ENCODE results near the gene TMEM253.

The TMEM253 gene

GRCh38 chr14:21113369-21113768 lies 12.5 kb downstream of the TMEM253 start:
- Histone ChIP-seq H3K27ac (ENCODE audit: low read length) (no peak overlapping the region), H3K27me3 (ENCODE audit: insufficient read depth, low read length) (no peaks in the 10 kb centered on the region), H3K4me1 (ENCODE audit: insufficient read depth, low read length) (no peaks in the 10 kb centered on the region)

GRCh38 chr14:21118933-21119332 lies 18.1 kb downstream of the TMEM253 start:
- H3K27me3 ChIP-seq (ENCODE audit: insufficient read depth, low read length), result no peaks in the 10 kb centered on the region
- H3K4me3 ChIP-seq (ENCODE audit: low read length), result no peak overlapping the region
- no peaks in the 10 kb centered on the region for H3K9me3 ChIP-seq (ENCODE audit: insufficient read depth, low read depth, low read length)
- H3K4me1 ChIP-seq (ENCODE audit: insufficient read depth, low read length), result no peaks in the 10 kb centered on the region
- H3K9ac ChIP-seq (ENCODE audit: low read depth, low read length), result no peak overlapping the region
- H3K27ac ChIP-seq (ENCODE audit: low read length), result no peak overlapping the region
- H3K36me3 ChIP-seq (ENCODE audit: insufficient read depth, low read depth, low read length), result no peaks in the 10 kb centered on the region

More at GRCh38 chr14:21113369-21113768, 12.5 kb downstream of the TMEM253 start:
- Histone ChIP-seq H3K36me3 (ENCODE audit: insufficient read depth, low read depth, low read length) (no peaks in the 10 kb centered on the region), H3K9ac (ENCODE audit: low read depth, low read length) (no peak overlapping the region), H3K4me3 (ENCODE audit: low read length) (no peak overlapping the region), H3K9me3 (ENCODE audit: insufficient read depth, low read depth, low read length) (no peaks in the 10 kb centered on the region)

GRCh38 chr14:21120686-21121085 lies 19.8 kb downstream of the TMEM253 start:
- H3K4me1 ChIP-seq (ENCODE audit: insufficient read depth, low read length), result no peaks in the 10 kb centered on the region
- no peaks in the 10 kb centered on the region for H3K9me3 ChIP-seq (ENCODE audit: insufficient read depth, low read depth, low read length)
- H3K4me3 ChIP-seq (ENCODE audit: low read length), result no peak overlapping the region
- H3K27me3 ChIP-seq (ENCODE audit: insufficient read depth, low read length), result no peaks in the 10 kb centered on the region
- no peak overlapping the region for H3K27ac ChIP-seq (ENCODE audit: low read length)
- H3K36me3 ChIP-seq (ENCODE audit: insufficient read depth, low read depth, low read length), result no peaks in the 10 kb centered on the region
- no peak overlapping the region for H3K9ac ChIP-seq (ENCODE audit: low read depth, low read length)

GRCh38 chr14:21121122-21121521 lies 20.3 kb downstream of the TMEM253 start:
- Histone ChIP-seq H3K27me3 (ENCODE audit: insufficient read depth, low read length) (no peaks in the 10 kb centered on the region), H3K4me1 (ENCODE audit: insufficient read depth, low read length) (no peaks in the 10 kb centered on the region), H3K36me3 (ENCODE audit: insufficient read depth, low read depth, low read length) (no peaks in the 10 kb centered on the region), H3K27ac (ENCODE audit: low read length) (no peak overlapping the region), H3K9ac (ENCODE audit: low read depth, low read length) (no peak overlapping the region), H3K4me3 (ENCODE audit: low read length) (no peak overlapping the region), H3K9me3 (ENCODE audit: insufficient read depth, low read depth, low read length) (no peaks in the 10 kb centered on the region)

GRCh38 chr14:21123429-21123828 lies 22.6 kb downstream of the TMEM253 start:
- Histone ChIP-seq H3K4me1 (ENCODE audit: insufficient read depth, low read length) (no peaks in the 10 kb centered on the region), H3K9me3 (ENCODE audit: insufficient read depth, low read depth, low read length) (no peaks in the 10 kb centered on the region), H3K4me3 (ENCODE audit: low read length) (no peak overlapping the region), H3K27ac (ENCODE audit: low read length) (no peak overlapping the region), H3K27me3 (ENCODE audit: insufficient read depth, low read length) (no peaks in the 10 kb centered on the region), H3K36me3 (ENCODE audit: insufficient read depth, low read depth, low read length) (no peaks in the 10 kb centered on the region), H3K9ac (ENCODE audit: low read depth, low read length) (no peak overlapping the region)

GRCh38 chr14:21133901-21134300 lies 33.0 kb downstream of the TMEM253 start:
- Histone ChIP-seq H3K36me3 (ENCODE audit: insufficient read depth, low read depth, low read length) (no peaks in the 10 kb centered on the region), H3K9me3 (ENCODE audit: insufficient read depth, low read depth, low read length) (no peaks in the 10 kb centered on the region), H3K9ac (ENCODE audit: low read depth, low read length) (no peak overlapping the region), H3K4me1 (ENCODE audit: insufficient read depth, low read length) (peaks cover 6% of the 10 kb centered on the region; the same call in 1 of the 2 replicates), H3K4me3 (ENCODE audit: low read length) (no peak overlapping the region; the same call in 1 of the 2 replicates), H3K27me3 (ENCODE audit: insufficient read depth, low read length) (no peaks in the 10 kb centered on the region), H3K27ac (ENCODE audit: low read length) (no peak overlapping the region)

- no peaks in the 10 kb centered on the region for H3K36me3 ChIP-seq (ENCODE audit: insufficient read depth, low read depth, low read length)
- no peak overlapping the region for H3K9ac ChIP-seq (ENCODE audit: low read depth, low read length)
- H3K27ac ChIP-seq (ENCODE audit: low read length), result no peak overlapping the region
- no peaks in the 10 kb centered on the region for H3K9me3 ChIP-seq (ENCODE audit: insufficient read depth, low read depth, low read length)
- H3K4me1 ChIP-seq (ENCODE audit: insufficient read depth, low read length), result peaks cover 6% of the 10 kb centered on the region; the same call in 1 of the 2 replicates
- no peak overlapping the region for H3K4me3 ChIP-seq (ENCODE audit: low read length)
- H3K27me3 ChIP-seq (ENCODE audit: insufficient read depth, low read length), result no peaks in the 10 kb centered on the region
Measured at GRCh38 chr14:21136024-21136423, 35.2 kb downstream of the TMEM253 start.

GRCh38 chr14:21142357-21142756 lies 41.5 kb downstream of the TMEM253 start:
- H3K9me3 ChIP-seq (ENCODE audit: insufficient read depth, low read depth, low read length), result no peaks in the 10 kb centered on the region; the same call in 1 of the 2 replicates
- H3K9ac ChIP-seq (ENCODE audit: low read depth, low read length), result no peak overlapping the region
- H3K36me3 ChIP-seq (ENCODE audit: insufficient read depth, low read depth, low read length), result no peaks in the 10 kb centered on the region
- no peaks in the 10 kb centered on the region for H3K27me3 ChIP-seq (ENCODE audit: insufficient read depth, low read length)
- no peak overlapping the region for H3K27ac ChIP-seq (ENCODE audit: low read length)
- H3K4me1 ChIP-seq (ENCODE audit: insufficient read depth, low read length), result no peaks in the 10 kb centered on the region
- H3K4me3 ChIP-seq (ENCODE audit: low read length), result no peak overlapping the region

GRCh38 chr14:21145437-21145836 lies 44.6 kb downstream of the TMEM253 start:
- Histone ChIP-seq H3K27me3 (ENCODE audit: insufficient read depth, low read length) (no peaks in the 10 kb centered on the region), H3K4me3 (ENCODE audit: low read length) (no peak overlapping the region), H3K4me1 (ENCODE audit: insufficient read depth, low read length) (no peaks in the 10 kb centered on the region), H3K9ac (ENCODE audit: low read depth, low read length) (no peak overlapping the region), H3K36me3 (ENCODE audit: insufficient read depth, low read depth, low read length) (no peaks in the 10 kb centered on the region), H3K27ac (ENCODE audit: low read length) (no peak overlapping the region), H3K9me3 (ENCODE audit: insufficient read depth, low read depth, low read length) (no peaks in the 10 kb centered on the region; the same call in 1 of the 2 replicates)

- Histone ChIP-seq H3K4me3 (ENCODE audit: low read length) (no peak overlapping the region), H3K9me3 (ENCODE audit: insufficient read depth, low read depth, low read length) (no peaks in the 10 kb centered on the region; the same call in 1 of the 2 replicates), H3K4me1 (ENCODE audit: insufficient read depth, low read length) (no peaks in the 10 kb centered on the region), H3K36me3 (ENCODE audit: insufficient read depth, low read depth, low read length) (no peaks in the 10 kb centered on the region), H3K27ac (ENCODE audit: low read length) (no peak overlapping the region), H3K9ac (ENCODE audit: low read depth, low read length) (no peak overlapping the region), H3K27me3 (ENCODE audit: insufficient read depth, low read length) (peaks cover under 1% of the 10 kb centered on the region; the same call in 1 of the 2 replicates)
Measured at GRCh38 chr14:21149641-21150367, 48.9 kb downstream of the TMEM253 start.

All from iPS-20b (cell line).